Measurements from ENCODE around the gene JMJD7.

Gene JMJD7

GRCh38 chr15:41866263-41866703 lies 38.4 kb downstream of the JMJD7 start:
- DNase-seq (ENCODE audit: extremely low read depth, low read depth), result no peak
- no peak for TF ChIP-seq CTCF (IDR thresholded peaks at IDR 0.05; ENCODE audit: low read depth, low read length)

DNA sequence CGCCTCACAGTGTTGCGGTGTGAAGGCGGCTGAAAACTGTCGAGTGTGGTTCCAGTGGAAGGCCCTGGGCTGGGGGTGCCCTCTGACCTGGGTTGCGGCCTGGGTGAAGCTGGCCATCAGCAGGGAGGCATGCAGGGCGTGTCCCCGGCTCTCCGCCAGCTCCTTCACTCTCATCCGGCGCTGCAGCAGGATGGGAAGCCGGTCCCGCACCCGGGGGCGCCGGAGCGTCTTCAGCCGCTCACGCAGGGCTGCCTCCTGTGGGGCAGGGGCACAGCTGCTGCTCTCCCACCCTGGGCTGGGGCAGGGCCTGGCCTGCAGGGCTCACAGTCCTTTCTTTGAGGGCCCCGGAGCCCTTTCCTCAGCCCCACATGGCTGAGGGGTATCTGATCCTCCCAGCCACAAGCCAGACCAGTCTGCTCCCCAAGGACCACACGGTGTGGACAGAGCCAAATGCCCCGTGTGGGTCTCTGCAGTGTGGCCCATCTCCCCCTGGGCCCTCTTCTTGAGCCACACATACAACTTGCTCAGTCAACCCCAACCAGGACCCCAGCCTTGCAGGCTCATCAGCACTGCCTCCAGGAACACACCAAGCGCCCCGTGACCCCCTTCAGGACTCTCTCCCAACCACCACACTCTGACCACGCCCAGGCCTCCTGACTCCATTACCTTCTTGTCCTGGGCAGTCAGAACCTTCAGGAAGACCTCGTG lies 39.1 kb downstream of the JMJD7 start:
- DNase-seq (ENCODE audit: extremely low read depth, low read depth), result no peak
- TF ChIP-seq CTCF (IDR thresholded peaks at IDR 0.05; ENCODE audit: low read depth, low read length), result no peak

DNA sequence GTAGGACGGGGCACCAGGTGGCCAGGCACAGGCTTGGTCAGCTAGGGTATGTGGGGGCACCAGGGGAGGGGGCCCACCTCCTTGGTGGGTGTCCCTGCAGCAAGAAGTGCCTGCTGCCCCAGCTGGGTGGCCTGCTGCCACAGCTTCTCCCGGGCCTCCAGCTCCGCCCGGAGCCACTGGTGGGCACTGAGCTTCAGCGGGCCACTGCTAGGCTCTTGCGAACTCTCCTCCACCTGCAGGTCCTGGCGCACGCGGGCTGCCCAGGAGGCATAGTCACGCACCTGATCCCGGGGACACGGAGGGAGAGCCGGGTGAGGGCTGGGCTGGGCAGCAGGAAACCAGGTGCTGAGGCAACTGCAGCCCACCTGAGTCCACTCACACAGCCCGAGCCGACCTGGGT lies 40.4 kb downstream of the JMJD7 start:
- DNase-seq (ENCODE audit: extremely low read depth, low read depth), result no peak
- TF ChIP-seq CTCF (IDR thresholded peaks at IDR 0.05; ENCODE audit: low read depth, low read length), result no peak

- TF ChIP-seq CTCF (IDR thresholded peaks at IDR 0.05; ENCODE audit: low read depth, low read length), result no peak
- DNase-seq (ENCODE audit: extremely low read depth, low read depth), result no peak
These were observed 42.1 kb downstream of the JMJD7 start for GRCh38 chr15:41869770-41870688.

- TF ChIP-seq CTCF (IDR thresholded peaks at IDR 0.05; ENCODE audit: low read depth, low read length), result no peak
- no peak for DNase-seq (ENCODE audit: extremely low read depth, low read depth)
These were observed 42.8 kb downstream of the JMJD7 start for GRCh38 chr15:41870689-41871081.

DNA sequence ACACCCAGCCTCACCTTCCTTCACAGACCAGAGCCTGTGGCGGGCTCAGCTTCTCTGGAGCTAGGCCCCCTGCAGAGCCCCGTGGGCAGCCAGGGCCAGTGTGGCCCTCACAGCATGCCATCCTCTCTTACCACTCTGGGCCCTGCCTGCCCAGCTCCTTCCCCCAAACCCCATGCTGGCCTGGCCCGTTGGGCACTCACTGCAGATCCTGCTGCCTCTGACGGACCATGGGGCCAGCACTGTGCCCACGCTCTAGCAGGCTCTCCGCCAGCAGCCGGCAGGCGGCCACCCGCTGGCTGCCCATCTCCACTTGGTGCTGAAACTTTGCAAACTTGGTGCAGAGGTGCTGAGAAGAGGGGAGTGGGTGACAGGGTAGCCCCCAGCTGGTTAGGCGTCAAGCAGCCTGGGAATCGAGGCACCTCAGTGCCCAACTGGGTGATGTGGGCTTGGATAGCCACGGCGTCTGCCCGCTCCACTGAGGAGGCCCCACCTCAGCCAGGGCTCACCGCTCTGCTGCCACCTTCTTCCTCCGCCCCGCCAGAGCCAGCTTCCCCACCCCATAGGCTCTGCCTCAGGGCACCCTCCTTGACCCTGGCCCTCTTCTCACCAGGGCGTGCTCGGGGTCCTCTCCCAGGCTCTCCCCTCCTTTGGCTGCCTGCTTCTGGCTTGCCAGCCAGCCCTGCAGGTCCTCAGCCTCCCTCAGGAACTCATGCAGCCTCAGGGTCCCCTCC lies 43.4 kb downstream of the JMJD7 start:
- no peak for DNase-seq (ENCODE audit: extremely low read depth, low read depth)
- no peak for TF ChIP-seq CTCF (IDR thresholded peaks at IDR 0.05; ENCODE audit: low read depth, low read length)

Data from AG09319 (cell line).